Mesangial cell (primary cell): ENCODE data around the gene EIF4G3. TPM values are rescaled to one million over a fixed set of nuclear protein-coding genes. Genes with fewer than 3 reads are reported as not detected.

Experiments used
- total RNA-seq: library from RNA; depleted of rRNA; stranded (reverse); fragments of >200 nt; gene quantifications from 2 replicates; pipeline ENCODE4 v1.2.3, GENCODE V29; 2015

The EIF4G3 gene, protein sequence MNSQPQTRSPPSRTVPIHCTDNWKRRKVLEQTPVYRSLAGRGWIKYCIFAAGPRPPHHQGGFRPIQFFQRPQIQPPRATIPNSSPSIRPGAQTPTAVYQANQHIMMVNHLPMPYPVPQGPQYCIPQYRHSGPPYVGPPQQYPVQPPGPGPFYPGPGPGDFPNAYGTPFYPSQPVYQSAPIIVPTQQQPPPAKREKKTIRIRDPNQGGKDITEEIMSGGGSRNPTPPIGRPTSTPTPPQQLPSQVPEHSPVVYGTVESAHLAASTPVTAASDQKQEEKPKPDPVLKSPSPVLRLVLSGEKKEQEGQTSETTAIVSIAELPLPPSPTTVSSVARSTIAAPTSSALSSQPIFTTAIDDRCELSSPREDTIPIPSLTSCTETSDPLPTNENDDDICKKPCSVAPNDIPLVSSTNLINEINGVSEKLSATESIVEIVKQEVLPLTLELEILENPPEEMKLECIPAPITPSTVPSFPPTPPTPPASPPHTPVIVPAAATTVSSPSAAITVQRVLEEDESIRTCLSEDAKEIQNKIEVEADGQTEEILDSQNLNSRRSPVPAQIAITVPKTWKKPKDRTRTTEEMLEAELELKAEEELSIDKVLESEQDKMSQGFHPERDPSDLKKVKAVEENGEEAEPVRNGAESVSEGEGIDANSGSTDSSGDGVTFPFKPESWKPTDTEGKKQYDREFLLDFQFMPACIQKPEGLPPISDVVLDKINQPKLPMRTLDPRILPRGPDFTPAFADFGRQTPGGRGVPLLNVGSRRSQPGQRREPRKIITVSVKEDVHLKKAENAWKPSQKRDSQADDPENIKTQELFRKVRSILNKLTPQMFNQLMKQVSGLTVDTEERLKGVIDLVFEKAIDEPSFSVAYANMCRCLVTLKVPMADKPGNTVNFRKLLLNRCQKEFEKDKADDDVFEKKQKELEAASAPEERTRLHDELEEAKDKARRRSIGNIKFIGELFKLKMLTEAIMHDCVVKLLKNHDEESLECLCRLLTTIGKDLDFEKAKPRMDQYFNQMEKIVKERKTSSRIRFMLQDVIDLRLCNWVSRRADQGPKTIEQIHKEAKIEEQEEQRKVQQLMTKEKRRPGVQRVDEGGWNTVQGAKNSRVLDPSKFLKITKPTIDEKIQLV (N-terminal part only)
- 24.1 and 31.7 TPM in 2 replicates for total RNA-seq

DNA sequence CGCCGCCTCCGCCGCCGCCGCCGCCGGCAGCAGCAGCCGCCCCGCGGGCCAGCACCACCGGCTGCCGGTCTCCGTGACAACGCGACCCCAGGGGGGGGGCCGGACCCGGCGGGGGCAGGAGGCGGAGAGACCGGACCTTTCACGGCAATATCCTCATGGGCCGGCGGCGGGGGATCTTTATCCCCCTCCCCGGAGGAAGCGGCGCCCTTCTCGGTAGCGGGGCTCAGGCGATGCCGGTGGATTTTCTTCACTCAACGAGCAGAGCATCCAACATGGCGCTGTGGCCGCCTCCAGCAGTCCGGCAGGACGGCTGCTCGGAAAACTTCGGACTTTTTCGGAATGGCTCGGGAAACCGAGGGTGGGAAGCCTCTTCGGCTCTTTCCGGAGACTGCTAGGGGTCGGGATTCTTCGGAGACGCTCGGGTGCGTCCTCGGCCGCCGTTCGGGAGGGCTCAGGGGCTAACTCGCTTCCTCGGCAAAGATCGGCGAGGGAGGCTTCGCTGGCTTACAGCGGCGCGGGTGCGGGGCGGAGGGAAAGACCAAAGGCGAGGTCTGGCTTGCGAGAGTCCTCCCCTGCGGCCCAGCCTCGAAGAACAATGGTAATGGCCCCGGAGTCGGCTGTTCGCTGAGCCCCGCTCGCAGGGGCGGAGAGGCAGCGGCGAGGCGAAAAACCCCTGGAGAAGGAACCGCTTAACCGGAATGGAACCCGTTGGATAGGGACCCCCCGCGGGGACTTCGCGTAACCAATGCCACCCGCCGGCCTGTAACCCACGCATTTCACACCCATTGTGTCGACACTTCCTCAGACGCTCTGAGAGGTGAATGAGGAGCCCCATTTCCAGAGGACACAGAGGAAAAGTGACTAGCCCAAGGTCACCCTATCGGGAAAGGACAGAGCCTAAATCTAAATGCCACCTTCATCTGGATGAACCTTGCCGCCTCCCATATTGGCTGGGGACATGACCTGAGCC is at the start of gene EIF4G3:
Gene EIF4G3 (minus strand): TSS at position 312 of the 970 bp plus-strand sequence. CDS start 174,155 bp downstream, outside the sequence.

DNA sequence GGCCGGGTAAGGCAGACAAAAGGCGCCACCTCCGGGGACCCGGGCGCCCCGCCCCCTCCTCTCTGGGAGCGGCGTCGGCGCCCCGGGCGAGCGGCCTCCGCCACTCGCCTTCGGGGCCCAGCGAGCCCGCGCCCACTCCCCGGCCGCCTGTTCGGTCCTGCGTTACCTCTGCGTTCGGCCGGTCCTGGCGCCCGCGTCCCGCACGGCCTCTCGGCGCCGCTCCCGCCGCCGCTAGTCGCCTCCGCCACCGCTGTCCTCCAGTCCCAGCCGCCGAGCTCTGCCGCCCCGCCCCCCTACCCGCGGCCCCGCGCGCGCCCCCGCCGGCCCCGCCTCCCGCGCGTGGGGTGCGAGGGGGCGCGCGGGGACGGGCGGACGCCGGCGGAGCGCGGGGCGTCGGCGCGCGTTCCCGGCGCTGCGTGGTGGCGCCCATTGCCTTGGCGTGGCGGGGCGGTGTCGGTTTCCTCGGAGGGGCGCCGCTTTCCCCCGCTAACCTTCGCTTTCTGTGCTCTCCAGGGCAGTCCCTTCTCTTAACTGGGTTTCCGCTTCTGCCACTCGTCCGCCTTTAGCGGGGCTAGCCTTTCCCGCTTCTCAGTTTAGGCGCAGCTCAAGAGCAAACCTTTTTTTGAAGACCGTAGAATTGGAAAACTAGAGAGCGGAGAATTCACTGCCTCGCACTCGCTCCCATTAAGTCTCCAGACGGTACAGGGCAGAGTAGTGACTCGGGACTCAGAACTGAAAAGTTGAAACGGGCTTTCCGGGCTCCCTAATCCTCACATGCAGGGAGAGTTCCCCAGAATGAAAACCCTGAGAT is 389.5 kb downstream of the EIF4G3 start, which contains the start of gene HP1BP3:
Gene HP1BP3 (minus strand): TSS at position 279 of the 811 bp plus-strand sequence. CDS start 6,867 bp downstream, outside the sequence.

Other genes starting within 250 kb of the EIF4G3 start
- 108 and 121 TPM in 2 replicates for gene ECE1, start 113.6 kb upstream of the EIF4G3 start, total RNA-seq